NCI-H748 (cell line): ENCODE measurements around the gene IRF1.
"Not testable (repeated sequence)": the region's sequence is repeated elsewhere in the genome, so short reads cannot be mapped to it uniquely, and the experiment has no call there.

Experiments used
- DNase-seq: peaks from one replicate; lab custom pipeline; 2025; ENCODE audit not compliant: unreplicated experiment; lab: John Stamatoyannopoulos, UW

The IRF1 gene

GRCh38 chr5:132444061-132444460 is 46.5 kb downstream of the IRF1 start:
- DNase-seq = no peak

- DNase-seq = no peak
These were observed 51.0 kb downstream of the IRF1 start for GRCh38 chr5:132439521-132440089.

GRCh38 chr5:132438917-132439316 is 51.7 kb downstream of the IRF1 start:
- DNase-seq = no peak

GRCh38 chr5:132438267-132438645 is 52.3 kb downstream of the IRF1 start:
- DNase-seq = not testable (repeated sequence)

GRCh38 chr5:132437604-132438266 is 52.8 kb downstream of the IRF1 start:
- no peak for DNase-seq

- no peak for DNase-seq
These were observed 53.6 kb downstream of the IRF1 start for GRCh38 chr5:132436936-132437335.

GRCh38 chr5:132435886-132436285 is 54.7 kb downstream of the IRF1 start:
- DNase-seq = no peak

- no peak for DNase-seq
These were observed 55.1 kb downstream of the IRF1 start for GRCh38 chr5:132435447-132435846.

GRCh38 chr5:132434416-132435286 is 55.9 kb downstream of the IRF1 start:
- no peak for DNase-seq

- DNase-seq = no peak
These were observed 57.4 kb downstream of the IRF1 start for GRCh38 chr5:132433141-132433540.

- DNase-seq = no peak
These were observed 58.9 kb downstream of the IRF1 start for GRCh38 chr5:132431632-132432031.
